Measurements from ENCODE around the gene ENKUR. TPM values are rescaled to one million over a fixed set of nuclear protein-coding genes. Genes with fewer than 3 reads are reported as not detected.

Gene ENKUR
- total RNA-seq, 1 experiment from 2014 or later: 0.32 TPM

DNA sequence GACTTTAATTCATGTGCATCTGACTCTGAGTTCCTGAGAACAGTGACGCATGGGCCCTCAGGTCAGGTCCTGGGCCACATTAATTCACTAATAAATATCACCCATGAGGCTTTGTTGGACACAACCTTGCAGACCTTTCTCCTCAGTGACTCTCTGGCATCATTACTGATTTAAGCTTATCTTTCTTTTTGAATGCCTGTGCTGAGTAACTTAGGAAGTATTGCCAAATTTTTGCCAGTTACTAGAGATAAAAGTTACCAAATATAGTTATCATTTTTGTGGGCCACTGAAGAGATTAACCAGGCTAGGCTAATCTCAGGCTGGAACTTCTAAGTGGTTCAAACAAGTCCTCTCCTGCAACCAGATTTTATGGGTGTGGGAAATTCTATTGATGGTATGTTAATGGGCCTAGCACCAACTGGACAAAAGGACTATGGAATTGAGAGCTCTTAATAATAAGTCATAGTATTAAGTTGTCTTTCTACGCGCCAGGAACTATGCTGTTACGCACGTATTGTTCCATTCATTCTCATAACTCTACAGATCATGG, 34.7 kb downstream of the ENKUR start:
- no peak overlapping the region for H3K4me3 ChIP-seq (replicated peaks in 1 of 2; ENCODE audit: low read depth in 1 of 2, low read length in 2 of 2)
- H3K4me1 ChIP-seq (ENCODE audit: control insufficient read depth in 1 of 2, insufficient read depth in 2 of 2, low read length in 2 of 2): no peaks in the 10 kb centered on the region
- TF ChIP-seq POLR2A (IDR thresholded peaks at IDR 0.05; ENCODE audit: borderline replicate concordance, extremely low read depth, insufficient read depth, insufficient read length) (no peak), YY1 (IDR thresholded peaks at IDR 0.05; ENCODE audit: extremely low read depth, insufficient replicate concordance, low read depth, low read length) (no peak), EGR1 (IDR thresholded peaks at IDR 0.05; ENCODE audit: low read depth) (no peak), CTCF (IDR thresholded peaks at IDR 0.05 in 2 of 3, conservative IDR thresholded peaks at IDR 0.05 in 1 of 3; ENCODE audit: borderline replicate concordance in 1 of 3, insufficient read depth in 1 of 3, low read depth in 2 of 3, low read length in 2 of 3) (no peak)
- TF ChIP-seq, protein P1, sequence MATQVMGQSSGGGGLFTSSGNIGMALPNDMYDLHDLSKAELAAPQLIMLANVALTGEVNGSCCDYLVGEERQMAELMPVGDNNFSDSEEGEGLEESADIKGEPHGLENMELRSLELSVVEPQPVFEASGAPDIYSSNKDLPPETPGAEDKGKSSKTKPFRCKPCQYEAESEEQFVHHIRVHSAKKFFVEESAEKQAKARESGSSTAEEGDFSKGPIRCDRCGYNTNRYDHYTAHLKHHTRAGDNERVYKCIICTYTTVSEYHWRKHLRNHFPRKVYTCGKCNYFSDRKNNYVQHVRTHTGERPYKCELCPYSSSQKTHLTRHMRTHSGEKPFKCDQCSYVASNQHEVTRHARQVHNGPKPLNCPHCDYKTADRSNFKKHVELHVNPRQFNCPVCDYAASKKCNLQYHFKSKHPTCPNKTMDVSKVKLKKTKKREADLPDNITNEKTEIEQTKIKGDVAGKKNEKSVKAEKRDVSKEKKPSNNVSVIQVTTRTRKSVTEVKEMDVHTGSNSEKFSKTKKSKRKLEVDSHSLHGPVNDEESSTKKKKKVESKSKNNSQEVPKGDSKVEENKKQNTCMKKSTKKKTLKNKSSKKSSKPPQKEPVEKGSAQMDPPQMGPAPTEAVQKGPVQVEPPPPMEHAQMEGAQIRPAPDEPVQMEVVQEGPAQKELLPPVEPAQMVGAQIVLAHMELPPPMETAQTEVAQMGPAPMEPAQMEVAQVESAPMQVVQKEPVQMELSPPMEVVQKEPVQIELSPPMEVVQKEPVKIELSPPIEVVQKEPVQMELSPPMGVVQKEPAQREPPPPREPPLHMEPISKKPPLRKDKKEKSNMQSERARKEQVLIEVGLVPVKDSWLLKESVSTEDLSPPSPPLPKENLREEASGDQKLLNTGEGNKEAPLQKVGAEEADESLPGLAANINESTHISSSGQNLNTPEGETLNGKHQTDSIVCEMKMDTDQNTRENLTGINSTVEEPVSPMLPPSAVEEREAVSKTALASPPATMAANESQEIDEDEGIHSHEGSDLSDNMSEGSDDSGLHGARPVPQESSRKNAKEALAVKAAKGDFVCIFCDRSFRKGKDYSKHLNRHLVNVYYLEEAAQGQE (IDR thresholded peaks at IDR 0.05; ENCODE audit: low read depth): no peak
- ATAC-seq: no peak
- intact Hi-C loops (cut with micrococcal nuclease): no loop called here
- H3K9ac ChIP-seq (ENCODE audit: low read length): no peak overlapping the region
- no peaks in the 10 kb centered on the region for H3K79me2 ChIP-seq (ENCODE audit: insufficient read depth, low read length)
- no peak overlapping the region for H3K4me2 ChIP-seq (ENCODE audit: low read length)
- CTCF ChIA-PET: no interaction called here
- H3K27ac ChIP-seq (ENCODE audit: low read depth, low read length): no peak overlapping the region
- no peaks in the 10 kb centered on the region for H3K27me3 ChIP-seq (ENCODE audit: insufficient read depth, low read length)
- no peak for DNase-seq (ENCODE audit: low read depth, low spot score)
- H3K9me2 ChIP-seq (ENCODE audit: insufficient read depth): no peaks in the 10 kb centered on the region
- BruUV-seq (replicated peaks): no TSS peak
- POLR2A ChIA-PET: no interaction called here
- RAD21 ChIA-PET (ENCODE audit: low non-redundant PET in 1 of 2, low total read pairs in 2 of 2, uncharacterized antibody in 2 of 2, unreplicated experiment in 2 of 2): no interaction called here
- H3K9me3 ChIP-seq (ENCODE audit: control insufficient read depth in 1 of 2, insufficient read depth in 1 of 2, low read depth in 1 of 2, low read length in 2 of 2): no peaks in the 10 kb centered on the region
- H3K36me3 ChIP-seq (ENCODE audit: control insufficient read depth in 1 of 2, insufficient read depth in 2 of 2, low read length in 2 of 2): no peaks in the 10 kb centered on the region
- no peaks in the 10 kb centered on the region for H4K20me1 ChIP-seq (ENCODE audit: insufficient read depth)
- no peak overlapping the region for H2AFZ ChIP-seq (ENCODE audit: low read depth, low read length, poor library complexity, severe bottlenecking)

All from HCT116 (cell line).